ENCODE data around the gene LRCH3.

DNA sequence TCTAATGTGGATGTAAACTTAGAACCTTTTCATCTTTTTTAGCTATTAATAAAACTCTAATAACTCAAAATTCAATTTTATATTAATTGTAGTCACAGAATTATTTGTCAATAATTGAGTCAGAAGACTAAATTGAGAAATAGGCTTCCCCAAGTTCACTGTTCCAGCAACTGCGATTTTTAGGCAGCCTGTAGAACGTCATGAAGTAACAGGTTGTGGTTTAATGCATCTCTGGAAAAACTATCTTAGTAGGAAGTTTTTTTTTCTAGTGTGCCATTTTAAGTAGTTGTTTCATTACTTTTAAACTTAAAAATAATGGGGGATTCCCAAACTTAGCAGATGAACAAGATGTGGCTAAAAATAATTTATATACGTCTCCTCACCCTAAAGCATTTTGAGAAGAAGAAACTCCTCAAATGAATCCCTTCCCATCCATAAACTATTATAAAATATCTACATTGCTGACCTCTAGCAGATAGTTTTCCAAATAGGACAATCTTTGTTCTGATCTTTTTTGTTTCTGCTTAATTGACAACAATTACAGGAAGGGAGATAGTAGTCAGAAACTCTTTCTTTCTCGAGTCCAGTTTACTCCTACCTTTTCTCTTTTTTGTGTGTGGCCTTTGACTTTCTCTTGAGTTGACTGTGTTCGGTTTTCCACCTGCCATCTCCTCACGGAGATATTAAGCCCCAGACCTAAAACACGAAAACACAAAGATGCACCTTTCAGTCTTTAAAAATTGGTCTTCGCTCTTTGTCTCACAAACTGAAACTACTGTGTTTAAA, 43.1 kb downstream of the LRCH3 start:
- TF ChIP-seq, protein P1, sequence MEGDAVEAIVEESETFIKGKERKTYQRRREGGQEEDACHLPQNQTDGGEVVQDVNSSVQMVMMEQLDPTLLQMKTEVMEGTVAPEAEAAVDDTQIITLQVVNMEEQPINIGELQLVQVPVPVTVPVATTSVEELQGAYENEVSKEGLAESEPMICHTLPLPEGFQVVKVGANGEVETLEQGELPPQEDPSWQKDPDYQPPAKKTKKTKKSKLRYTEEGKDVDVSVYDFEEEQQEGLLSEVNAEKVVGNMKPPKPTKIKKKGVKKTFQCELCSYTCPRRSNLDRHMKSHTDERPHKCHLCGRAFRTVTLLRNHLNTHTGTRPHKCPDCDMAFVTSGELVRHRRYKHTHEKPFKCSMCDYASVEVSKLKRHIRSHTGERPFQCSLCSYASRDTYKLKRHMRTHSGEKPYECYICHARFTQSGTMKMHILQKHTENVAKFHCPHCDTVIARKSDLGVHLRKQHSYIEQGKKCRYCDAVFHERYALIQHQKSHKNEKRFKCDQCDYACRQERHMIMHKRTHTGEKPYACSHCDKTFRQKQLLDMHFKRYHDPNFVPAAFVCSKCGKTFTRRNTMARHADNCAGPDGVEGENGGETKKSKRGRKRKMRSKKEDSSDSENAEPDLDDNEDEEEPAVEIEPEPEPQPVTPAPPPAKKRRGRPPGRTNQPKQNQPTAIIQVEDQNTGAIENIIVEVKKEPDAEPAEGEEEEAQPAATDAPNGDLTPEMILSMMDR (conservative IDR thresholded peaks at IDR 0.05; ENCODE audit: low read depth, low read length): no peak
- TF ChIP-seq EZH2 (IDR thresholded peaks at IDR 0.05; ENCODE audit: borderline replicate concordance, low read depth, low read length, poor library complexity, severe bottlenecking): no peak

All from A673 (cell line).